ENCODE measurements around the gene RNF151. TPM values are rescaled to one million over a fixed set of nuclear protein-coding genes. Genes with fewer than 3 reads are reported as not detected.

Gene RNF151
- total RNA-seq, 1 experiment from 2014 or later: 0.28 TPM

- H2BK15ac ChIP-seq (ENCODE audit: low read depth, low read length): 0 out of 2 replicates have a peak overlapping the region, but pooled peaks have one; percentile 43
- H4K5ac ChIP-seq (ENCODE audit: insufficient read length, low read depth, low read length): no peak overlapping the region
- no peaks in the 10 kb centered on the region for H3K9me3 ChIP-seq (ENCODE audit: control insufficient read depth, low read depth, low read length)
- no CpG with 5 or more reads among the region's 19 CpGs for WGBS (ENCODE audit: extremely low coverage, insufficient read length, low lambda C conversion rate)
- TF ChIP-seq CTCF (conservative IDR thresholded peaks at IDR 0.05): no peak
- H4K91ac ChIP-seq (ENCODE audit: insufficient read length, low read depth, low read length): no peak overlapping the region
- H3K4me3 Mint-ChIP-seq: no peak overlapping the region; a peak in 1 of 5 replicates
- no peak overlapping the region for H3K9ac ChIP-seq (ENCODE audit: extremely low read depth, insufficient read length, low read length)
- no peak overlapping the region for H2BK120ac ChIP-seq (ENCODE audit: low read depth, low read length, poor library complexity, severe bottlenecking)
- no peak overlapping the region for H3K27ac ChIP-seq (ENCODE audit: insufficient read length, low read depth, low read length)
- H3K79me2 ChIP-seq (ENCODE audit: insufficient read depth, low read length): no peaks in the 10 kb centered on the region
- no peaks in the 10 kb centered on the region for H3K9me3 Mint-ChIP-seq
- peaks cover 15 to 23% of the 10 kb centered on the region in 2 experiments for H3K4me1 Mint-ChIP-seq
- no peak overlapping the region for H2BK20ac ChIP-seq (ENCODE audit: low read depth, low read length, poor library complexity, severe bottlenecking)
- H3K4me1 ChIP-seq (ENCODE audit: insufficient read depth, low read length): peaks cover 4% of the 10 kb centered on the region; the same call in 1 of the 2 replicates
- H3K27ac Mint-ChIP-seq: peak overlapping the region in 1 of 3 experiments; percentile 27; a peak in 1 of 7 replicates
- H4K8ac ChIP-seq (replicated peaks; ENCODE audit: insufficient read length, low read depth, low read length): no peak overlapping the region
- no peak overlapping the region for H2AK5ac ChIP-seq (ENCODE audit: insufficient read length, low read length)
- H3K23me2 ChIP-seq (ENCODE audit: insufficient read length, low read depth, low read length, poor library complexity, severe bottlenecking): peaks cover 7% of the 10 kb centered on the region
- no peak overlapping the region for H3K18ac ChIP-seq (ENCODE audit: insufficient read length, low read depth, low read length)
- H3K23ac ChIP-seq (ENCODE audit: insufficient read length, low read depth, low read length): no peak overlapping the region
- H4K20me1 ChIP-seq (ENCODE audit: control insufficient read depth, insufficient read depth, insufficient read length): no peaks in the 10 kb centered on the region
- H2BK12ac ChIP-seq (ENCODE audit: insufficient read length, low read depth, low read length): no peak overlapping the region
- H3K56ac ChIP-seq (ENCODE audit: insufficient read length, low read depth, low read length): no peak overlapping the region
- H3K14ac ChIP-seq (ENCODE audit: insufficient read depth, low read length): no peak overlapping the region
- H3K27me3 ChIP-seq (ENCODE audit: insufficient read depth, low read length): no peaks in the 10 kb centered on the region
- H3K36me3 Mint-ChIP-seq (ENCODE audit: insufficient read depth in 1 of 3, low read depth in 3 of 3): no peaks in the 10 kb centered on the region; a peak in 2 of 7 replicates
- no peak overlapping the region for H2BK5ac ChIP-seq (ENCODE audit: insufficient read length, low read length)
- H3K27me3 Mint-ChIP-seq (ENCODE audit: low read depth): peaks cover 1% of the 10 kb centered on the region; the same call in 1 of the 2 replicates
- no peak overlapping the region for H3K4ac ChIP-seq (ENCODE audit: low read depth, low read length)
- DNase-seq: peak; percentile 22
- H3K79me1 ChIP-seq (ENCODE audit: insufficient read depth, low read depth, low read length, poor library complexity, severe bottlenecking): no peaks in the 10 kb centered on the region
- no peak overlapping the region for H3K4me2 ChIP-seq (ENCODE audit: insufficient read depth, insufficient read length, low read length)
- no peak overlapping the region for H3T11ph ChIP-seq (ENCODE audit: low read length)
- no peak overlapping the region for H2AFZ ChIP-seq (ENCODE audit: low read length)
These were observed 20.9 kb upstream of the RNF151 start for GRCh38 chr16:1945559-1946391.

All from H9 (cell line).